ENCODE measurements around the gene MX2. TPM values are rescaled to one million over a fixed set of nuclear protein-coding genes. Genes with fewer than 3 reads are reported as not detected.

Gene MX2
- total and polyA plus RNA-seq, 2 of the 4 experiments (the other 2 are of a cell fraction), result 0.53 to 0.54 TPM

DNA sequence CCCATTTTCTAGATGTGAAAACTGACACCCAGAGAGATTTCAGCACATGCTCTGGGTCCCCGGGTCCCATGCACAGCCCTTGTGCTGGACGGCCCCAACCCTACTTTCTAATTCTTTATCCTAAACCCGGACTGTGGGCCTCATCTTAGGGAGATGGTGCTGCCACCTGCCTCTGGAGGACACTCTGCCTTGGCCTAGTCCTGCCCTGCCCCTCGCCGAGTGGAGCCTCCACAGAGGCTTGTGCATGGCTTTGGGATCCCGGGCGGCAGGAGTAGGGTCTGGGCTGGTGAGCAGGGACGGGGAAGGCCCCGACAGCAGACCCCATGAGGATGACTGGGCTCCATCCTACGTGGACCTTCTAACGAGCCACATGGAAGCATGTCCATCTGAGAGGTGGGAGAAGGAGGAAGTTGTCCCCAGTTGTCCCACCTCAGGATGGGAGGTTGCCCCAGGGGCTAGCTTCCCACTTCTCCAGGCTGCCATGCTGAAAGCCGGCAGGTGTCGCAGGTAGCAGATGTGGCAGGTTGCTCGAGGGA, 12.4 kb downstream of the MX2 start:
- CTCF ChIA-PET, result interaction anchor here (1.0 kb wide), 1 partner anchor 10 kb away, joined by 4 read pairs; no protein-coding TSS in a partner anchor

More for the DNA sequence above, 12.4 kb downstream of the MX2 start:
- H3K56ac ChIP-seq (ENCODE audit: extremely low read depth, insufficient read depth, low read length), result no peak overlapping the region
- no peak overlapping the region for H2BK15ac ChIP-seq (ENCODE audit: low read depth, low read length)
- H3K4me3 ChIP-seq (ENCODE audit: insufficient read depth, low read depth, low read length), result no peak overlapping the region
- DNase-seq (no peak), ATAC-seq (ENCODE audit: low read depth) (no peak)
- H3K4me1 ChIP-seq (ENCODE audit: control insufficient read depth, insufficient read depth, low read length), result no peaks in the 10 kb centered on the region
- no peak overlapping the region for H3K18ac ChIP-seq (ENCODE audit: low read depth, low read length)
- dilution Hi-C loops (cut with HindIII; ENCODE audit: low sequenced_read_pairs, unreplicated experiment) (no loop called here), intact Hi-C loops (cut with micrococcal nuclease) (no loop called here), in situ Hi-C loops (cut with MboI; ENCODE audit: low sequenced_read_pairs) (no loop called here)
- no peak overlapping the region for H2BK120ac ChIP-seq (ENCODE audit: low read depth, low read length)
- no peak overlapping the region for H4K91ac ChIP-seq (ENCODE audit: insufficient read depth, low read depth, low read length)
- no peak for TF ChIP-seq MXI1 (IDR thresholded peaks at IDR 0.05; ENCODE audit: borderline replicate concordance, low read depth, low read length)
- no peak for TF ChIP-seq MAFK (IDR thresholded peaks at IDR 0.05; ENCODE audit: low read depth, low read length)
- H3K79me1 ChIP-seq (ENCODE audit: low read depth in 1 of 2, low read length in 2 of 2), result no peaks in the 10 kb centered on the region
- H2BK5ac ChIP-seq (ENCODE audit: low read depth, low read length, poor library complexity, severe bottlenecking), result no peak overlapping the region
- BruUV-seq (replicated peaks), result no TSS peak
- no peak overlapping the region for H2AK5ac ChIP-seq (ENCODE audit: low read depth, low read length)
- H2BK20ac ChIP-seq (ENCODE audit: low read depth, low read length), result no peak overlapping the region
- H2AK9ac ChIP-seq (replicated peaks; ENCODE audit: low read depth, low read length, poor library complexity), result no peak overlapping the region
- no peaks in the 10 kb centered on the region; the same call in 1 of the 2 replicates for H3K27me3 ChIP-seq (ENCODE audit: control insufficient read depth, insufficient read depth, low read length)
- no peak overlapping the region for H3K4me2 ChIP-seq (ENCODE audit: low read depth, low read length)
- H3K4ac ChIP-seq (ENCODE audit: low read depth, low read length), result no peak overlapping the region
- no peak overlapping the region for H3K27ac ChIP-seq (ENCODE audit: insufficient read depth, low read length)
- no peak overlapping the region for H3K9ac ChIP-seq (ENCODE audit: low read depth, low read length)
- no peak overlapping the region for H4K5ac ChIP-seq (ENCODE audit: low read depth, low read length)
- H2AFZ ChIP-seq (replicated peaks; ENCODE audit: low read length, poor library complexity), result no peak overlapping the region
- no peak overlapping the region for H3K23ac ChIP-seq (ENCODE audit: low read depth, low read length)
- H3K9me3 ChIP-seq (ENCODE audit: control insufficient read depth, insufficient read depth, low read length), result no peaks in the 10 kb centered on the region; the same call in 1 of the 2 replicates
- H4K20me1 ChIP-seq (ENCODE audit: insufficient read depth, low read length), result no peaks in the 10 kb centered on the region
- 60% methylated on average over 2 of the region's 14 CpGs; no CpG with 5 or more reads in 1 of the 2 experiments for WGBS, 2 experiments (ENCODE audit: extremely low coverage in 2 of 2, insufficient read length in 1 of 2)
- H3K14ac ChIP-seq (replicated peaks; ENCODE audit: low read depth, low read length), result no peak overlapping the region
- H3K9me1 ChIP-seq (ENCODE audit: insufficient read depth, low read length), result no peaks in the 10 kb centered on the region
- POLR2A ChIA-PET (ENCODE audit: unreplicated experiment), result no interaction called here
- no peaks in the 10 kb centered on the region for H3K36me3 ChIP-seq (ENCODE audit: control insufficient read depth, insufficient read depth, low read length)
- no peak overlapping the region for H4K8ac ChIP-seq (ENCODE audit: low read depth in 2 of 2, low read length in 2 of 2)
